Mesenchymal stem cell (in vitro differentiated cells and primary cell): ENCODE results near the gene SCN1A.

Experiments used
- DNase-seq: peaks from one replicate; pipeline ENCODE4 v3.0.0-alpha.2; 2013
- H2AFZ ChIP-seq: one replicate; pipeline ENCODE4 v1.6.1; 2013; ENCODE audit warnings: low read depth, mild to moderate bottlenecking, control low read depth, inconsistent platforms, low read length, moderate library complexity
- H2AK5ac ChIP-seq: 2 replicates; pipeline ENCODE4 v1.6.1; 2013; ENCODE audit warnings: low read length, moderate library complexity, mild to moderate bottlenecking, inconsistent platforms; ENCODE audit not compliant: severe bottlenecking
- H2BK120ac ChIP-seq: one replicate; pipeline ENCODE4 v1.6.1; 2013; ENCODE audit warnings: low read depth, mild to moderate bottlenecking, inconsistent platforms, low read length, moderate library complexity
- H2BK12ac ChIP-seq, 2 experiments: one replicate each; pipeline ENCODE4 v1.6.1; 2013; ENCODE audit warnings: inconsistent platforms in 2 of 2, low read length in 2 of 2, mild to moderate bottlenecking in 2 of 2, moderate library complexity in 2 of 2, control low read depth in 1 of 2
- H2BK15ac ChIP-seq: one replicate; pipeline ENCODE4 v1.6.1; 2013; ENCODE audit warnings: mild to moderate bottlenecking, low read depth, inconsistent platforms; ENCODE audit not compliant: poor library complexity, severe bottlenecking
- H2BK5ac ChIP-seq: 2 replicates; pipeline ENCODE4 v1.6.1; 2013; ENCODE audit warnings: low read depth, mild to moderate bottlenecking, low read length, control low read depth, inconsistent platforms; ENCODE audit not compliant: poor library complexity, severe bottlenecking
- H3K14ac ChIP-seq, 2 experiments: one replicate each; pipeline ENCODE4 v1.6.1; 2013; ENCODE audit warnings: inconsistent platforms in 2 of 2, low read length in 2 of 2, control low read depth in 1 of 2, mild to moderate bottlenecking in 1 of 2, moderate library complexity in 1 of 2
- H3K18ac ChIP-seq, 2 experiments: one replicate each; pipeline ENCODE4 v1.6.1; 2013; ENCODE audit warnings: inconsistent platforms in 2 of 2, low read length in 2 of 2, control low read depth in 1 of 2, low read depth in 1 of 2, mild to moderate bottlenecking in 1 of 2
- H3K23ac ChIP-seq, 2 experiments: one replicate each; pipeline ENCODE4 v1.6.1; 2013; ENCODE audit warnings: inconsistent platforms in 2 of 2, low read length in 2 of 2, mild to moderate bottlenecking in 2 of 2, moderate library complexity in 2 of 2, control low read depth in 1 of 2
- H3K27ac ChIP-seq: 2 replicates; pipeline ENCODE4 v1.5.1; 2013; ENCODE audit warnings: mild to moderate bottlenecking, moderate library complexity, low read length, control low read depth, inconsistent platforms; ENCODE audit not compliant: poor library complexity, severe bottlenecking
- H3K27me3 ChIP-seq, 2 experiments: 2 replicates each; pipeline versions ENCODE4 v1.6.1 to v1.7.0; 2013; ENCODE audit warnings: low read length in 2 of 2, mild to moderate bottlenecking in 2 of 2, moderate library complexity in 2 of 2, control low read depth in 1 of 2, inconsistent platforms in 1 of 2; ENCODE audit not compliant: control insufficient read depth in 1 of 2, insufficient read depth in 1 of 2
- H3K36me3 ChIP-seq, 2 experiments: 2 replicates each; pipeline versions ENCODE4 v1.6.1 to v1.7.0; 2013; ENCODE audit warnings: low read length in 2 of 2, control low read depth in 1 of 2, inconsistent platforms in 1 of 2, low read depth in 1 of 2, mild to moderate bottlenecking in 1 of 2; ENCODE audit not compliant: insufficient read depth in 2 of 2, control insufficient read depth in 1 of 2
- H3K4ac ChIP-seq, 2 experiments: one replicate each; pipeline ENCODE4 v1.6.1; 2013; ENCODE audit warnings: inconsistent platforms in 2 of 2, low read length in 2 of 2, mild to moderate bottlenecking in 2 of 2, moderate library complexity in 2 of 2, control low read depth in 1 of 2, low read depth in 1 of 2
- H3K4me1 ChIP-seq: 2 replicates; pipeline ENCODE4 v1.6.1; 2013; ENCODE audit warnings: low read depth, low read length, control low read depth; ENCODE audit not compliant: control insufficient read depth, insufficient read depth
- H3K4me2 ChIP-seq: 2 replicates; pipeline ENCODE4 v1.6.1; 2013; ENCODE audit warnings: low read length, mild to moderate bottlenecking, inconsistent platforms; ENCODE audit not compliant: poor library complexity, severe bottlenecking
- H3K4me3 ChIP-seq, 2 experiments: 2 replicates each; pipeline versions ENCODE4 v1.5.1 to v1.7.0; 2013; ENCODE audit warnings: low read length in 2 of 2, mild to moderate bottlenecking in 2 of 2, control low read depth in 1 of 2, low read depth in 1 of 2; ENCODE audit not compliant: insufficient read depth in 1 of 2
- H3K79me1 ChIP-seq: replicated peaks from 2 replicates; pipeline ENCODE4 v1.6.1; 2013; ENCODE audit warnings: mild to moderate bottlenecking, control low read depth, low read length, inconsistent platforms; ENCODE audit not compliant: poor library complexity, severe bottlenecking
- H3K9ac ChIP-seq: 2 replicates; pipeline ENCODE4 v1.7.0; 2013; ENCODE audit warnings: mild to moderate bottlenecking, low read length, moderate library complexity
- H3K9me3 ChIP-seq: 2 replicates; pipeline ENCODE4 v1.7.0; 2013; ENCODE audit warnings: mild to moderate bottlenecking, low read length; ENCODE audit not compliant: control insufficient read depth
- H4K8ac ChIP-seq: one replicate; pipeline ENCODE4 v1.6.1; 2013; ENCODE audit warnings: inconsistent platforms, mild to moderate bottlenecking, low read length, moderate library complexity
- H4K91ac ChIP-seq: one replicate; pipeline ENCODE4 v1.6.1; 2013; ENCODE audit warnings: mild to moderate bottlenecking, low read length, inconsistent platforms
- WGBS: methylation state at CpG from one replicate; pipeline ENCODE4 v1.1.7; 2013; ENCODE audit warnings: mixed read lengths; 5-methylcytosine and 5-hydroxymethylcytosine counted together

Gene SCN1A

GRCh38 chr2:165953306-165953654 lies 174.5 kb downstream of the SCN1A start:
- Histone ChIP-seq H3K14ac (peak overlapping the region in 1 of 2 experiments; percentile 26), H3K4me2 (peak overlapping the region; percentile 73), H3K4ac (peak overlapping the region in 1 of 2 experiments; percentile 51), H3K4me3 (peak overlapping the region; percentile 66 to 94), H3K9me3 (no peaks in the 10 kb centered on the region), H4K8ac (peak overlapping the region; percentile 69), H3K79me1 (peaks cover 10% of the 10 kb centered on the region), H2AK5ac (no peak overlapping the region), H3K4me1 (no peaks in the 10 kb centered on the region), H3K23ac (no peak overlapping the region), H2BK12ac (no peak overlapping the region), H2BK120ac (no peak overlapping the region), H3K18ac (peak overlapping the region in 1 of 2 experiments; percentile 70), H2BK5ac (peak overlapping the region; percentile 19), H3K27ac (peak overlapping the region; percentile 66), H3K36me3 (peaks cover 3 to 12% of the 10 kb centered on the region in 2 experiments), H3K9ac (peak overlapping the region; percentile 97), H2BK15ac (peak overlapping the region; percentile 93), H2AFZ (peak overlapping the region; percentile 63), H3K27me3 (no peaks in the 10 kb centered on the region), H4K91ac (no peak overlapping the region)
- 0% methylated on average over 22 of the region's 24 CpGs for WGBS
- no peak for DNase-seq

GRCh38 chr2:165952741-165953211 lies 175.0 kb downstream of the SCN1A start:
- no peak overlapping the region for H3K4ac ChIP-seq
- H2BK15ac ChIP-seq = no peak overlapping the region
- no peak overlapping the region for H2AK5ac ChIP-seq
- no peak overlapping the region for H3K18ac ChIP-seq
- H3K4me1 ChIP-seq = no peaks in the 10 kb centered on the region
- WGBS = 45% methylated on average over 1 of the region's 4 CpGs
- H3K14ac ChIP-seq = no peak overlapping the region
- no peaks in the 10 kb centered on the region for H3K9me3 ChIP-seq
- peaks cover 10% of the 10 kb centered on the region for H3K79me1 ChIP-seq
- no peaks in the 10 kb centered on the region for H3K27me3 ChIP-seq
- no peak overlapping the region for H3K27ac ChIP-seq
- H3K9ac ChIP-seq = peak overlapping the region; percentile 97
- peaks cover 3 to 17% of the 10 kb centered on the region in 2 experiments for H3K36me3 ChIP-seq
- no peak overlapping the region for H2BK5ac ChIP-seq
- H3K23ac ChIP-seq = no peak overlapping the region
- no peak overlapping the region for H2AFZ ChIP-seq
- H3K4me3 ChIP-seq = peak overlapping the region; percentile 66 to 94
- no peak overlapping the region for H4K91ac ChIP-seq
- DNase-seq = peak; percentile 59
- no peak overlapping the region for H4K8ac ChIP-seq
- no peak overlapping the region for H2BK120ac ChIP-seq
- no peak overlapping the region for H2BK12ac ChIP-seq
- H3K4me2 ChIP-seq = peak overlapping the region; percentile 73

- H2AK5ac ChIP-seq = peak overlapping the region; percentile 90
- peaks cover 3 to 23% of the 10 kb centered on the region in 2 experiments for H3K36me3 ChIP-seq
- no peak overlapping the region for H4K8ac ChIP-seq
- H4K91ac ChIP-seq = no peak overlapping the region
- no peak for DNase-seq
- no peak overlapping the region for H2BK5ac ChIP-seq
- no peak overlapping the region for H3K14ac ChIP-seq
- H3K27ac ChIP-seq = no peak overlapping the region
- H3K4me1 ChIP-seq = no peaks in the 10 kb centered on the region
- H2BK15ac ChIP-seq = no peak overlapping the region
- no peak overlapping the region for H3K4ac ChIP-seq
- H3K23ac ChIP-seq = no peak overlapping the region
- no peaks in the 10 kb centered on the region for H3K27me3 ChIP-seq
- H3K9ac ChIP-seq = peak overlapping the region; percentile 97
- no peak overlapping the region for H3K4me3 ChIP-seq
- 0% methylated on average over 1 of the region's 1 CpG for WGBS
- H3K9me3 ChIP-seq = no peaks in the 10 kb centered on the region
- H3K4me2 ChIP-seq = peak overlapping the region; percentile 29
- H3K79me1 ChIP-seq = peaks cover 11% of the 10 kb centered on the region
- no peak overlapping the region for H2BK12ac ChIP-seq
- H2BK120ac ChIP-seq = no peak overlapping the region
- H2AFZ ChIP-seq = no peak overlapping the region
- H3K18ac ChIP-seq = no peak overlapping the region
These were observed 175.7 kb downstream of the SCN1A start for GRCh38 chr2:165952085-165952484.

- H3K14ac ChIP-seq = no peak overlapping the region
- H2BK120ac ChIP-seq = no peak overlapping the region
- 87% methylated on average over 3 of the region's 3 CpGs for WGBS
- no peak overlapping the region for H2AK5ac ChIP-seq
- H2AFZ ChIP-seq = no peak overlapping the region
- H2BK12ac ChIP-seq = no peak overlapping the region
- no peak for DNase-seq
- H3K79me1 ChIP-seq = peaks cover 11% of the 10 kb centered on the region
- no peak overlapping the region for H3K4me2 ChIP-seq
- H3K36me3 ChIP-seq = peaks cover 4 to 28% of the 10 kb centered on the region in 2 experiments
- H3K9me3 ChIP-seq = no peaks in the 10 kb centered on the region
- H3K4me3 ChIP-seq = no peak overlapping the region
- H3K23ac ChIP-seq = peak overlapping the region in 1 of 2 experiments; percentile 79
- H3K4me1 ChIP-seq = no peaks in the 10 kb centered on the region
- no peaks in the 10 kb centered on the region for H3K27me3 ChIP-seq
- H3K4ac ChIP-seq = no peak overlapping the region
- no peak overlapping the region for H3K18ac ChIP-seq
- no peak overlapping the region for H3K9ac ChIP-seq
- H3K27ac ChIP-seq = no peak overlapping the region
- no peak overlapping the region for H4K91ac ChIP-seq
- H2BK15ac ChIP-seq = no peak overlapping the region
- H2BK5ac ChIP-seq = no peak overlapping the region
- no peak overlapping the region for H4K8ac ChIP-seq
These were observed 177.4 kb downstream of the SCN1A start for GRCh38 chr2:165950438-165950837.
